ENCODE results near the gene MEX3D. TPM values are rescaled to one million over a fixed set of nuclear protein-coding genes. Genes with fewer than 3 reads are reported as not detected.

MEX3D gene
- total and polyA plus RNA-seq, 5 experiments from 2014 or later, result 0.08 to 4.4 (median 3.0) TPM; not detected in 2

- ATAC-seq, result no peak
- Mint-ChIP-seq H3K27ac (no peak overlapping the region), H3K9me3 (no peaks in the 10 kb centered on the region), H3K4me3 (no peak overlapping the region), H3K27me3 (no peaks in the 10 kb centered on the region), H3K36me3 (peaks cover 0 to 41% (median 3%) of the 10 kb centered on the region in 3 donors), H3K4me1 (peaks cover 0 to 5% (median 1%) of the 10 kb centered on the region in 4 donors)
- POLR2A ChIA-PET, result no interaction called here
- DNase-seq, result no peak
Observed at GRCh38 chr19:1577090-1577928, 9.2 kb upstream of the MEX3D start.

GRCh38 chr19:1576242-1577089, 8.3 kb upstream of the MEX3D start:
- no peaks in the 10 kb centered on the region for H3K27me3 Mint-ChIP-seq
- H3K9me3 Mint-ChIP-seq, result no peaks in the 10 kb centered on the region
- POLR2A ChIA-PET, result no interaction called here
- H3K4me3 Mint-ChIP-seq, result no peak overlapping the region
- peaks cover 0 to 5% (median 1%) of the 10 kb centered on the region in 4 donors for H3K4me1 Mint-ChIP-seq
- DNase-seq (no peak), ATAC-seq (no peak)
- peaks cover 0 to 32% (median 3%) of the 10 kb centered on the region in 3 donors for H3K36me3 Mint-ChIP-seq
- peak overlapping the region in 1 of 10 donors; percentile 78 for H3K27ac Mint-ChIP-seq

- Mint-ChIP-seq H3K9me3 (no peaks in the 10 kb centered on the region), H3K36me3 (peaks cover 0 to 25% (median 0%) of the 10 kb centered on the region in 3 donors), H3K27me3 (no peaks in the 10 kb centered on the region), H3K4me1 (peaks cover 0 to 5% (median 1%) of the 10 kb centered on the region in 4 donors), H3K4me3 (no peak overlapping the region), H3K27ac (peak overlapping the region in 3 of 10 donors; percentile 70 to 83 (median 78))
- ATAC-seq (no peak), DNase-seq (no peak)
- POLR2A ChIA-PET, result interaction anchor here (0.7 kb wide), 2 partner anchors 16 to 904 kb away, joined by 4 read pairs; no protein-coding TSS in a partner anchor
Observed at GRCh38 chr19:1575323-1576241, 7.5 kb upstream of the MEX3D start.

- H3K36me3 Mint-ChIP-seq, result peaks cover 0 to 14% (median 0%) of the 10 kb centered on the region in 3 donors
- peak overlapping the region in 2 of 10 donors; percentile 50 to 75 for H3K27ac Mint-ChIP-seq
- ATAC-seq (no peak), DNase-seq (no peak)
- peaks cover 5 to 9% (median 7%) of the 10 kb centered on the region in 4 donors for H3K4me1 Mint-ChIP-seq
- H3K4me3 Mint-ChIP-seq, result no peak overlapping the region
- POLR2A ChIA-PET, result interaction anchor here (0.5 to 0.7 kb wide), 3 partner anchors 17 to 905 kb away, joined by 3 to 4 read pairs (median 4); no protein-coding TSS in a partner anchor
- peaks cover 0 to 4% (median 0%) of the 10 kb centered on the region in 5 donors for H3K27me3 Mint-ChIP-seq
- no peaks in the 10 kb centered on the region for H3K9me3 Mint-ChIP-seq
Observed at GRCh38 chr19:1574354-1575136, 6.4 kb upstream of the MEX3D start.

GRCh38 chr19:1572795-1573194, 4.7 kb upstream of the MEX3D start:
- peak overlapping the region in 1 of 10 donors; percentile 73 for H3K27ac Mint-ChIP-seq
- ATAC-seq (no peak), DNase-seq (no peak)
- peaks cover 5 to 9% (median 7%) of the 10 kb centered on the region in 4 donors for H3K4me1 Mint-ChIP-seq
- peaks cover 0 to 10% (median 0%) of the 10 kb centered on the region in 3 donors for H3K36me3 Mint-ChIP-seq
- POLR2A ChIA-PET, result no interaction called here
- peaks cover 0 to 4% (median 0%) of the 10 kb centered on the region in 5 donors for H3K27me3 Mint-ChIP-seq
- no peaks in the 10 kb centered on the region for H3K9me3 Mint-ChIP-seq
- H3K4me3 Mint-ChIP-seq, result no peak overlapping the region

GRCh38 chr19:1571358-1571757, 3.2 kb upstream of the MEX3D start:
- Mint-ChIP-seq H3K36me3 (peaks cover 0 to 4% (median 0%) of the 10 kb centered on the region in 3 donors), H3K27me3 (peaks cover 0 to 4% (median 0%) of the 10 kb centered on the region in 5 donors), H3K4me3 (no peak overlapping the region), H3K4me1 (peaks cover 5 to 9% (median 7%) of the 10 kb centered on the region in 4 donors), H3K27ac (peak overlapping the region in 1 of 10 donors; percentile 53), H3K9me3 (no peaks in the 10 kb centered on the region)
- DNase-seq (peak in 1 of 10 donors; percentile 48), ATAC-seq (no peak)
- POLR2A ChIA-PET, result no interaction called here

GRCh38 chr19:1570836-1571235, 2.7 kb upstream of the MEX3D start:
- no peak overlapping the region for H3K27ac Mint-ChIP-seq
- no peak for ATAC-seq

GRCh38 chr19:1569997-1570396, 1.9 kb upstream of the MEX3D start:
- DNase-seq, result no peak
- Mint-ChIP-seq H3K4me3 (peak overlapping the region in 8 of 10 donors; percentile 34 to 73 (median 60)), H3K9me3 (no peaks in the 10 kb centered on the region), H3K27me3 (peaks cover 0 to 4% (median 0%) of the 10 kb centered on the region in 5 donors), H3K27ac (peak overlapping the region in 3 of 10 donors; percentile 24 to 53 (median 52)), H3K36me3 (no peaks in the 10 kb centered on the region), H3K4me1 (peaks cover 4 to 9% (median 5%) of the 10 kb centered on the region in 4 donors)
- POLR2A ChIA-PET, result interaction anchor here (0.5 to 0.6 kb wide), 3 partner anchors 13 to 19 kb away, joined by 3 to 6 read pairs (median 3); no protein-coding TSS in a partner anchor
- ATAC-seq, result no peak

More at GRCh38 chr19:1570836-1571235, 2.7 kb upstream of the MEX3D start:
- Mint-ChIP-seq H3K27me3 (peaks cover 0 to 4% (median 0%) of the 10 kb centered on the region in 5 donors), H3K4me1 (peaks cover 5 to 9% (median 5%) of the 10 kb centered on the region in 4 donors), H3K36me3 (peaks cover 0 to 2% (median 0%) of the 10 kb centered on the region in 3 donors), H3K9me3 (no peaks in the 10 kb centered on the region), H3K4me3 (peak overlapping the region in 2 of 10 donors; percentile 58 to 73)
- POLR2A ChIA-PET, result interaction anchor here (0.6 kb wide), 1 partner anchor 18 kb away, joined by 4 read pairs; no protein-coding TSS in a partner anchor
- DNase-seq, result no peak

- DNase-seq (no peak), ATAC-seq (peak; percentile 43 to 58)
- no peaks in the 10 kb centered on the region for H3K9me3 Mint-ChIP-seq
- no peaks in the 10 kb centered on the region for H3K36me3 Mint-ChIP-seq
- H3K4me1 Mint-ChIP-seq, result peaks cover 4 to 9% (median 5%) of the 10 kb centered on the region in 4 donors
- no peak overlapping the region for H3K27ac Mint-ChIP-seq
- H3K27me3 Mint-ChIP-seq, result peaks cover 0 to 4% (median 0%) of the 10 kb centered on the region in 5 donors
- POLR2A ChIA-PET, result interaction anchor here (1.1 kb wide), 1 partner anchor 34 kb away, joined by 3 read pairs; no protein-coding TSS in a partner anchor
- H3K4me3 Mint-ChIP-seq, result no peak overlapping the region
Observed at GRCh38 chr19:1567848-1568227, 287 bp downstream of the MEX3D start.

GRCh38 chr19:1567116-1567847, 843 bp downstream of the MEX3D start:
- Mint-ChIP-seq H3K9me3 (no peaks in the 10 kb centered on the region), H3K4me1 (peaks cover 4 to 9% (median 5%) of the 10 kb centered on the region in 4 donors), H3K4me3 (peak overlapping the region in 1 of 10 donors; percentile 22), H3K27me3 (peaks cover 0 to 4% (median 0%) of the 10 kb centered on the region in 5 donors), H3K27ac (peak overlapping the region in 1 of 10 donors; percentile 34), H3K36me3 (no peaks in the 10 kb centered on the region)
- POLR2A ChIA-PET, result interaction anchor here (1.1 kb wide), 2 partner anchors 34 to 85 kb away, joined by 3 read pairs; no protein-coding TSS in a partner anchor
- ATAC-seq, result peak in 1 of 2 donors; percentile 25
- peak in 4 of 10 donors; percentile 10 to 58 (median 18) for DNase-seq
